ENCODE measurements around the gene EML6.

Gene EML6

GRCh38 chr2:55011831-55012671 lies 288.6 kb downstream of the EML6 start:
- H3K27me3 ChIP-seq (replicated peaks in 2 of 5; ENCODE audit: control insufficient read depth in 4 of 5, insufficient read depth in 5 of 5, low read length in 4 of 5), result no peaks in the 10 kb centered on the region
- peaks cover 16 to 57% (median 41%) of the 10 kb centered on the region in 4 experiments for H3K4me1 ChIP-seq (ENCODE audit: control extremely low read depth in 1 of 4, control insufficient read depth in 4 of 4, insufficient read depth in 4 of 4, low read length in 3 of 4)
- H3K27ac ChIP-seq (ENCODE audit: insufficient read depth in 1 of 2, low read depth in 1 of 2, low read length in 2 of 2, poor library complexity in 1 of 2, severe bottlenecking in 2 of 2), result peak overlapping the region in 1 of 2 experiments; percentile 67
- WGBS (ENCODE audit: insufficient coverage), result 57% methylated on average over 4 of the region's 6 CpGs
- POLR2A ChIA-PET, result no interaction called here
- CTCF ChIA-PET, result interaction anchor here (0.6 to 11.2 kb wide), 11 partner anchors 23 to 734 kb away, joined by 3 to 137 read pairs (median 5); no protein-coding TSS in a partner anchor
- DNase-seq, result no peak
- peak overlapping the region in 1 of 7 experiments; percentile 13 for H3K4me3 ChIP-seq (ENCODE audit: control insufficient read depth in 1 of 7, extremely low read depth in 1 of 7, insufficient read depth in 4 of 7, low read depth in 2 of 7, low read length in 6 of 7)
- H3K36me3 ChIP-seq (ENCODE audit: control insufficient read depth in 4 of 4, insufficient read depth in 4 of 4, low read length in 3 of 4), result peaks cover 0 to 5% (median 1%) of the 10 kb centered on the region in 4 experiments
- no peaks in the 10 kb centered on the region for H3K9me3 ChIP-seq (ENCODE audit: control extremely low read depth in 1 of 5, control insufficient read depth in 4 of 5, insufficient read depth in 2 of 5, low read depth in 1 of 5, low read length in 4 of 5)

GRCh38 chr2:55012672-55013484 lies 289.4 kb downstream of the EML6 start:
- Histone ChIP-seq H3K36me3 (ENCODE audit: control insufficient read depth in 4 of 4, insufficient read depth in 4 of 4, low read length in 3 of 4) (peaks cover 0 to 8% (median 1%) of the 10 kb centered on the region in 4 experiments), H3K27ac (ENCODE audit: insufficient read depth in 1 of 2, low read depth in 1 of 2, low read length in 2 of 2, poor library complexity in 1 of 2, severe bottlenecking in 2 of 2) (no peak overlapping the region), H3K4me3 (ENCODE audit: control insufficient read depth in 1 of 7, extremely low read depth in 1 of 7, insufficient read depth in 4 of 7, low read depth in 2 of 7, low read length in 6 of 7) (no peak overlapping the region), H3K9me3 (ENCODE audit: control extremely low read depth in 1 of 5, control insufficient read depth in 4 of 5, insufficient read depth in 2 of 5, low read depth in 1 of 5, low read length in 4 of 5) (no peaks in the 10 kb centered on the region), H3K4me1 (ENCODE audit: control extremely low read depth in 1 of 4, control insufficient read depth in 4 of 4, insufficient read depth in 4 of 4, low read length in 3 of 4) (peaks cover 16 to 60% (median 42%) of the 10 kb centered on the region in 4 experiments), H3K27me3 (replicated peaks in 2 of 5; ENCODE audit: control insufficient read depth in 4 of 5, insufficient read depth in 5 of 5, low read length in 4 of 5) (no peaks in the 10 kb centered on the region)
- DNase-seq, result no peak
- POLR2A ChIA-PET, result no interaction called here
- CTCF ChIA-PET, result interaction anchor here (0.6 to 11.2 kb wide), 13 partner anchors 11 to 735 kb away, joined by 3 to 137 read pairs (median 4); no protein-coding TSS in a partner anchor
- WGBS (ENCODE audit: insufficient coverage), result no CpG with 5 or more reads among the region's 2 CpGs

GRCh38 chr2:55013936-55014335 lies 290.5 kb downstream of the EML6 start:
- peaks cover 0 to 8% (median 1%) of the 10 kb centered on the region in 4 experiments for H3K36me3 ChIP-seq (ENCODE audit: control insufficient read depth in 4 of 4, insufficient read depth in 4 of 4, low read length in 3 of 4)
- no peaks in the 10 kb centered on the region for H3K27me3 ChIP-seq (replicated peaks in 2 of 5; ENCODE audit: control insufficient read depth in 4 of 5, insufficient read depth in 5 of 5, low read length in 4 of 5)
- no CpG with 5 or more reads among the region's 1 CpG for WGBS (ENCODE audit: insufficient coverage)
- no peak overlapping the region for H3K27ac ChIP-seq (ENCODE audit: insufficient read depth in 1 of 2, low read depth in 1 of 2, low read length in 2 of 2, poor library complexity in 1 of 2, severe bottlenecking in 2 of 2)
- H3K4me1 ChIP-seq (ENCODE audit: control extremely low read depth in 1 of 4, control insufficient read depth in 4 of 4, insufficient read depth in 4 of 4, low read length in 3 of 4), result peaks cover 18 to 68% (median 49%) of the 10 kb centered on the region in 4 experiments
- H3K9me3 ChIP-seq (ENCODE audit: control extremely low read depth in 1 of 5, control insufficient read depth in 4 of 5, insufficient read depth in 2 of 5, low read depth in 1 of 5, low read length in 4 of 5), result no peaks in the 10 kb centered on the region
- POLR2A ChIA-PET, result no interaction called here
- H3K4me3 ChIP-seq (ENCODE audit: control insufficient read depth in 1 of 7, extremely low read depth in 1 of 7, insufficient read depth in 4 of 7, low read depth in 2 of 7, low read length in 6 of 7), result no peak overlapping the region
- CTCF ChIA-PET, result interaction anchor here (0.6 to 11.2 kb wide), 19 partner anchors 9 to 349 kb away, joined by 3 to 137 read pairs (median 4); no protein-coding TSS in a partner anchor
- DNase-seq, result peak; percentile 23 to 52 (median 47)

- ChIA-PET POLR2A (interaction anchor here (0.7 kb wide), 1 partner anchor 45 kb away, joined by 3 read pairs; no protein-coding TSS in a partner anchor), CTCF (interaction anchor here (0.6 to 11.2 kb wide), 17 partner anchors 11 to 351 kb away, joined by 3 to 137 read pairs (median 5); partner anchors contain the start of gene RTN4)
- WGBS (ENCODE audit: insufficient coverage), result 92% methylated on average over 2 of the region's 6 CpGs
- peaks cover 0 to 8% (median 1%) of the 10 kb centered on the region in 4 experiments for H3K36me3 ChIP-seq (ENCODE audit: control insufficient read depth in 4 of 4, insufficient read depth in 4 of 4, low read length in 3 of 4)
- H3K27me3 ChIP-seq (replicated peaks in 2 of 5; ENCODE audit: control insufficient read depth in 4 of 5, insufficient read depth in 5 of 5, low read length in 4 of 5), result no peaks in the 10 kb centered on the region
- peaks cover 28 to 67% (median 45%) of the 10 kb centered on the region in 4 experiments for H3K4me1 ChIP-seq (ENCODE audit: control extremely low read depth in 1 of 4, control insufficient read depth in 4 of 4, insufficient read depth in 4 of 4, low read length in 3 of 4)
- no peak overlapping the region for H3K4me3 ChIP-seq (ENCODE audit: control insufficient read depth in 1 of 7, extremely low read depth in 1 of 7, insufficient read depth in 4 of 7, low read depth in 2 of 7, low read length in 6 of 7)
- no peak overlapping the region for H3K27ac ChIP-seq (ENCODE audit: insufficient read depth in 1 of 2, low read depth in 1 of 2, low read length in 2 of 2, poor library complexity in 1 of 2, severe bottlenecking in 2 of 2)
- H3K9me3 ChIP-seq (ENCODE audit: control extremely low read depth in 1 of 5, control insufficient read depth in 4 of 5, insufficient read depth in 2 of 5, low read depth in 1 of 5, low read length in 4 of 5), result peaks cover 0 to 3% (median 0%) of the 10 kb centered on the region in 5 experiments
- peak; percentile 63 to 71 (median 68) for DNase-seq
Measured at GRCh38 chr2:55014962-55015939, 291.8 kb downstream of the EML6 start.

GRCh38 chr2:55017428-55017827 lies 294.0 kb downstream of the EML6 start:
- WGBS (ENCODE audit: insufficient coverage), result 100% methylated on average over 2 of the region's 3 CpGs
- H3K4me3 ChIP-seq (ENCODE audit: control insufficient read depth in 1 of 7, extremely low read depth in 1 of 7, insufficient read depth in 4 of 7, low read depth in 2 of 7, low read length in 6 of 7), result no peak overlapping the region
- H3K27ac ChIP-seq (ENCODE audit: insufficient read depth in 1 of 2, low read depth in 1 of 2, low read length in 2 of 2, poor library complexity in 1 of 2, severe bottlenecking in 2 of 2), result peak overlapping the region in 1 of 2 experiments; percentile 27
- peaks cover 17 to 65% (median 30%) of the 10 kb centered on the region in 4 experiments for H3K4me1 ChIP-seq (ENCODE audit: control extremely low read depth in 1 of 4, control insufficient read depth in 4 of 4, insufficient read depth in 4 of 4, low read length in 3 of 4)
- H3K27me3 ChIP-seq (replicated peaks in 2 of 5; ENCODE audit: control insufficient read depth in 4 of 5, insufficient read depth in 5 of 5, low read length in 4 of 5), result no peaks in the 10 kb centered on the region
- no peak for DNase-seq
- H3K9me3 ChIP-seq (ENCODE audit: control extremely low read depth in 1 of 5, control insufficient read depth in 4 of 5, insufficient read depth in 2 of 5, low read depth in 1 of 5, low read length in 4 of 5), result peaks cover 0 to 3% (median 0%) of the 10 kb centered on the region in 5 experiments
- POLR2A ChIA-PET, result interaction anchor here (0.7 kb wide), 1 partner anchor 158 kb away, joined by 3 read pairs; no protein-coding TSS in a partner anchor
- CTCF ChIA-PET, result interaction anchor here (1.7 to 11.2 kb wide), 5 partner anchors 33 to 157 kb away, joined by 5 to 137 read pairs (median 36); partner anchors contain the start of gene RTN4
- H3K36me3 ChIP-seq (ENCODE audit: control insufficient read depth in 4 of 4, insufficient read depth in 4 of 4, low read length in 3 of 4), result peaks cover 0 to 8% (median 4%) of the 10 kb centered on the region in 4 experiments

GRCh38 chr2:55017880-55018279 lies 294.4 kb downstream of the EML6 start:
- H3K9me3 ChIP-seq (ENCODE audit: control extremely low read depth in 1 of 5, control insufficient read depth in 4 of 5, insufficient read depth in 2 of 5, low read depth in 1 of 5, low read length in 4 of 5), result peaks cover 0 to 3% (median 0%) of the 10 kb centered on the region in 5 experiments
- 100% methylated on average over 2 of the region's 3 CpGs for WGBS (ENCODE audit: insufficient coverage)
- ChIA-PET CTCF (interaction anchor here (0.7 to 11.2 kb wide), 6 partner anchors 32 to 157 kb away, joined by 3 to 137 read pairs (median 20); partner anchors contain the start of gene RTN4), POLR2A (interaction anchor here (0.7 kb wide), 1 partner anchor 158 kb away, joined by 3 read pairs; no protein-coding TSS in a partner anchor)
- no peaks in the 10 kb centered on the region for H3K27me3 ChIP-seq (replicated peaks in 2 of 5; ENCODE audit: control insufficient read depth in 4 of 5, insufficient read depth in 5 of 5, low read length in 4 of 5)
- H3K27ac ChIP-seq (ENCODE audit: insufficient read depth in 1 of 2, low read depth in 1 of 2, low read length in 2 of 2, poor library complexity in 1 of 2, severe bottlenecking in 2 of 2), result peak overlapping the region in 1 of 2 experiments; percentile 27
- DNase-seq, result peak in 1 of 3 donors; percentile 33
- H3K36me3 ChIP-seq (ENCODE audit: control insufficient read depth in 4 of 4, insufficient read depth in 4 of 4, low read length in 3 of 4), result peaks cover 0 to 8% (median 4%) of the 10 kb centered on the region in 4 experiments
- H3K4me3 ChIP-seq (ENCODE audit: control insufficient read depth in 1 of 7, extremely low read depth in 1 of 7, insufficient read depth in 4 of 7, low read depth in 2 of 7, low read length in 6 of 7), result no peak overlapping the region
- peaks cover 17 to 65% (median 28%) of the 10 kb centered on the region in 4 experiments for H3K4me1 ChIP-seq (ENCODE audit: control extremely low read depth in 1 of 4, control insufficient read depth in 4 of 4, insufficient read depth in 4 of 4, low read length in 3 of 4)
